Renal pelvis (tissue), 4 donors: ENCODE data around the gene ARL15. TPM values are rescaled to one million over a fixed set of nuclear protein-coding genes. Genes with fewer than 3 reads are reported as not detected.

Source experiments
- DNase-seq: peaks from one replicate; pipeline ENCODE4 v3.0.0-alpha.2; 2013
- polyA plus RNA-seq, 3 donors: library from polyadenylated mRNA; unstranded; fragments of 120-200 nt; gene quantifications; one replicate each; pipeline ENCODE4 v1.2.1, GENCODE V29; 2013; ENCODE audit not compliant: insufficient read length in 3 of 3

Gene ARL15
- polyA plus RNA-seq, 3 donors: 27.0 to 29.0 (median 28.0) TPM

DNA sequence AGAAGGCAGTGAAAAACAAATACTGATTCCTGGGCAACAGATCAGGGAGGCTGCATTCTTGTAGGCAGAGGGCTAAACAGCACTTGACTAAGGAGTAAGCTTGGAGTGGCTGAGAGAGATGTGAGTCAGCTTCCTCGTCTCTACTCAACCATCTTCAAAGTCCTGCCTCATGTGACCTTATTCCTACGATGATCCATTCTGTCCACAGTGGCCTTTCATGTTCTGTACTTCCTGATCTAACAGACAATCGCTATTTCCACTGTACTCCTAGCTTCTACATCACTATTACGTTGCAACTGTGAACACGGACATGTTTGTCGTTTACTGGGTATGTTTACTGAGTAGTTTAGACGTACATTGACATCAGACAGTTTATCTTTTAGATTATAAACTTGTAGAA, 365.4 kb downstream of the ARL15 start:
- no peak for DNase-seq

DNA sequence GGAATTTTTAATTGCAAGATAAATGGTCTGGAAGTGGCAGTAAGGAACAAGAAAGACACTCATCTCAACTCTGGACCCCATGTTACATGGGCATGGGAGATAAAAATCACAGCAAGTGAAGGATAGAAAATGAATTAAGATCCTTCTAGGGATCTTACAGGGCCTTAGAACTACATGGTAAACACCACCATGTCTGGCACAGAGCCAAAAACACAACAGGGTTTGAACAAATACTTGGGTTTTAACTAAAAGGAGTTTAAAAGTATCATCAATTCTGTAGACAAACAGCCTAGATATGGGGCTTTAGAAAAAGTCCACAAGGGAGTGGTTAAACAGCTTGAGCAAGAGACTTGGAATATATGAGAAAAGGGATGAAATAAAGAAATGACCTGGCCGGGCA, 366.4 kb downstream of the ARL15 start:
- no peak for DNase-seq

DNA sequence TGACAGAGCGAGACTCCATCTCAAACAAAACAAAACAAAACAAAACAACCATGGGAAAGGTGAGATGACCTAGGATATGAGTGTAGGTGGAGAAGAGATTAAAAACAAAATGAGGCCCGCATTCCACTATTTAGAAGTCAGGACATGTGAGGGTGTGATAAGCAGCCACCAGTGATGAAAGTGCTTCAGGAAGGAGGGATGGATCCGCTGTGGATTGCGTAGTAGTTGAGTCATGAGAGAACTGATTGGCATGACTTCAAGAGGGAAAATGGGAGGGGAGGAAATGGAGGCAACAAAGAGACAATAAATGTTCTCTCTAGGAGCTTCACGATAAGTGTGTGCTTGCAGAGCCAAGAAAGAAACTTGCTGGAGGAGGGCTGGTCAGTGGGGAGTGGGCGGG, 367.6 kb downstream of the ARL15 start:
- DNase-seq: no peak

DNA sequence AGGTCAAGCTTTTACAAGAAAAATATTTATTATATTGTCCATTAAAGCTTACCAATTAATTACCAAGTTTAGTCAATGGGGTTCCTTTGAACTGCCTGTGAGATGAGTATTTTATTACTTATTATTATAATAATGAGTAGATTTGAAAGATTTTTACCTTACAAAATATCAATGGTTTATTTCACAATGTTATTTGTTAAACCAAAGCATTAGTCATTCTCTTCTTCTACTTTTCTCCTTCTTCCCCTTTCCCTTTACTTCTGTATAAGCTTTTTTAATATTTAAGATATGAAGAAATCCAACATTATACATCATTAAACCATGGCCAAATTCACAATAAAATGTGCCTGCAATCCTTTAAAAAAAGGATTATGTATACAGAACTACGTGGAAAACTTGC, 369.5 kb downstream of the ARL15 start:
- no peak for DNase-seq

DNA sequence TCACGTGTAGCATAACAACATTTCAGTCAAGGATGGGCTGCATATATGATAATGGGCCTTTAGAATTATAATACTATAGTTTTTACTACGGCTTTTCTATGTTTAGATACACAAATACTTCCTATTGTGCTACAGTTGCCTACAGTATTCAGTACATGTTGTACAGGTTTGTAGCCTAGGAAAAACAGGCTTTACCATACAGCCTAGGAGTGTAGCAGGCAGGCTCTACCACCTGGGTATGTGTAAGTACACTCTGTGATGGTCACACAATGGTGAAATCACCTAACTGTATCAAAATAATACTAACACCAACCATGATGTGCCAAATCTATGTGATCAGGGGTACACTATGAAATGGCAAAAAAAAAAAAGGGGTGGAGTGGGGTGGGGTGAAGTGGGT, 372.9 kb downstream of the ARL15 start:
- DNase-seq: no peak

DNA sequence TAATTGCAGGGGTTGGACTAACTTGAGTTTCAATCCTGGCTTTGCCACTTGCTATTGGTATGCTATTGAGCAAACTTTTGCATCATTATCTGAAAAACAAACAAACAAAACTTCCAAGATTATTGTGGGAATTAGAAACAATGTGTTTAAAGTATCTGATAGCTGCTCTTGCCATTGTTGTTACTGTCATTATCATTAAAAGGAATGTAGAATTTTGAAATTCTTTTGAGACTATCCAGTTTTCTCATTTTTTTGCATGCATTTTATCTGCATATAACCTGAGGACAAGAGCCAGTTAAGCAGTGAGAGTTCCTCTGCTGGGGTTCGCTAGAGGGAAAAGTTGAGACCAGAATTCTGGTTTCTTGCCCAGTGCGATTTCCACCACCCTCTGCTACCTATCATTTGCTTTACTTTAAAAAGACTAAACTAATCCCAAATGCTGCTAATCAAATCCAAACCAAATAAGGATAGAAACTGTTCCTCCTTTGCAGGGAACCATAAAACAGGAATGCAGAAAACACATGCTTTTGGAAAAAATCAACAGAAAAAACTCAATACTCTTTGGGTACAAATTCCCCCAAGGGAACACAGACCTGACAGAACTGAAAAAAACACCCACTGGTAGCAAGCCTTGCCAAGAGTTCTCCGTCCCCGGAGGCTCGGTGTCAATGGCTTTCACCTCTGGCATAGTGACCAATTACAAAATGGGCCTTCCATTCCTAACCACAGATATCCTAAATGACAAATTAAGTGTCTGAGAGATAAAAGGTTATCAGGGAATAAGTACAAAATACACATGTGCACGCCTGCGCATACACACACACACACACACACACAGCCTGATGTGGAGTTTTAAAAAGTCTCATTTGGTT, 373.7 kb downstream of the ARL15 start:
- peak; percentile 78 for DNase-seq

DNA sequence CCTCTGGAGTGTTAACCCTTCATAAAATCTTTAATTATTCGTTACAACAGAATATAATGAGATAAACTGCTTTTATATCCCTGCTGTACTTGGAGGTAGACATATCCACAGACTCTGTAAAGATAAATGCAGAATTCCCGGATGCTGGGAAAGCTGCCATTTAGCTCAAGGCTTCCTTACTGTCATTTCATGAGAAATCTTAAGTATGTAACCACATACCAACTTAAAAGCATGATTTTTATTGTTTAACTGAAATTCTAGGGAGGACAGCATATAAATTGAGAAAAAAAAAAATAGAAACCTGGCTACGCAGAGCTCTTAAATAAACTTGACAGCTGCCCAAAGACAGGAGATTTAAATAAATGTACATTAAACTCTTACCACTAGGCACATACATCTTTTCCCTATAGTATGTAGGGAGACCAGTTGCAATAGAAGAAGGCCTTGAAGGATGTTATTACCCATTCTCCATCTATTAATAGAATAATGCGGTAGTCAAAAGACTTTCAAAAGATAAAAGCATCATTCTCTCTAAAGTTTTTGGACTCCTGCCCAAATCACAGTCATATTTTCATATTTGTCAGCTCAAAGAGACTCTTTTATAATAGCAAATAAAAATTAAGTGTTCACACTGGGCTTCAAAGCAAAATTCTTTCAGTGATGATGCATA, 376.1 kb downstream of the ARL15 start:
- DNase-seq: peak; percentile 68

DNA sequence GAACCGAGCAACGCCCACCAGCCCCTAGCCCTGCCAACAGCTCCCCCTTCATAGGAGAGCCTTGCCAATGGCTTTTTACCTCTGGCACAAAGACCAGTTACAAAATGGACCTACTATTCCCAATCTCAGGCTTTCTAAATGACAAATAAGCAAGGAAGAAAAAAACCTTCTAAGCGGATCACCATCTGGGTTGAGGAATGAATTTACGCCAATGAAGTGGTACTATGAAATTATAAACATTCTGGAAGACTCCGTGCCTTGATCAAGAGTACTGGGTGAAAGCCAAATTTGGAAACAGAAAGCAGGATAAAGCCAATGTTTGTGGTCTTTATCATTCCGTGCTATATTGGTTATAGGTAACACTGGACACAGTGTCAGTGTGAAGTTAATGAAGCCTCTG, 378.0 kb downstream of the ARL15 start:
- DNase-seq: no peak

DNA sequence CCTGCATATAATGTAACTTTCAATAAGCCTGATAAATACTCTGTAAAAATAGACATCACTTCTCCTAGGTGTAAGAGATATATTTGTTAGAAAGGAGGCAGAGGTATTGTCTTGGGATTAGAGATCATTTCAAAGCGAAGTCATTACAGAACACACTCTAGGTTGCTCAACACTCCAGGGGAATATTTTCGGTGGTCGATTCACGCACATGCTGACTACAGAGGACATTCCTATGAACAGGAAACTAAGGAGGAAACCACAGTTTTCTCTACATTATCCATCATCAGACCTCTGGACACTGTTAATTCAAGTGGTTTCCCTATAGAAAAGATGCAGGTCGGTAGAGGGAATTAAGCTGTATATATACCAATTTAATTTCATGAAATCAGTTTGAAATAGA, 379.9 kb downstream of the ARL15 start:
- DNase-seq: no peak

DNA sequence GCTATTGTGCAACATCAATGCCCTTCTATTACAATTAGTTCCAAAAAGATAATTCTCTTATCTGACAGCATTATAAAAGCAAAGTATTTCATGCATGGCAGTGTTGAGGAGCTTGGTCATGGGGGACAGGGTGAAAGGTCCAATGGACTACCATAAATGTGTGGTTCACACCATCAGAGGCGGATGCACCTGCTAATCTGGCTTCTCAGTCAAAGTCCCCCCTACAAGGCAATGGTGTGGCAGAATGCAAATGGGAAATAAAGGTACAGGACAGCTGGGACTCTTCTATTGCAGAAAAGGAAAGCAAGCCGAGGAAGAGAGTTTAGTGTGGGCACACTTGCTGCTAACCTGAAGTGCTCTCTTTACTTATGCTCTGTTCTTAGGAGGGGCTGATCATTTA, 380.8 kb downstream of the ARL15 start:
- DNase-seq: no peak

DNA sequence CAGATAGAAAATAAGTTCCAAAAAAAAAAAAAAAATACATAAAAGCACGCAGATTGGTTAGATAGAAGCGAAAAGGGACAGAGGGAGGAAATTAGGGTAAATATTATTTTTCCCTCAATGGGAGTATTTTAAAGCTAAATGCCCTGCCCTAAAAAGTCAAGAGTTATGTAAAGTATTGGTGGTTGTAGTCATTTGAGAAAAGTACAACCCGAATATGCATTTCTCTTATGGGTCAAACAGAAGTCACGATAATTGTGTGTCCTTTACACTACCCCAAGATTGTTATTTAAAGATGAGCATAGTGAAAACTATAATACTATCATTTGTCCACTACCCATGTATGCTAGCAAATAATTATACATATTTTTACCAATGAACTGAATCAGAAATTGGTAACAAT, 381.2 kb downstream of the ARL15 start:
- no peak for DNase-seq

DNA sequence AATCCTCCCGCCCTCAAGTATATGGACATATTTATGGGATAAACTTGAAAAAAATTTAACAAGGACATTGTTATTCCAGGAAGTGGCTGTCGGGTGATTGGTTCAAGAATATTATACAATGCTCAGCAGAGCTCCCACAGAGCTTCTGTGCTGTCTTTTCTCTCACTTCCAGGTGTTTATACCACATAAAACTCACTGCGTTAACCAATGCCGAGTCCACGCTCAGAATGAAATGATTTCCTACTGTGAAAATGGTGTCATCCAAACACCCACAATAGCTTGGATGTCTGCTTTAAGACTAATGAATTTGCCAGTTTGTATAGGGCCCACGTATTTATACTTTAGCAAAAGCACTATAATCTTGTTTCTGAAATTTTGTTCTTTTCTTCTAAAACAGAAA, 381.7 kb downstream of the ARL15 start:
- DNase-seq: no peak

DNA sequence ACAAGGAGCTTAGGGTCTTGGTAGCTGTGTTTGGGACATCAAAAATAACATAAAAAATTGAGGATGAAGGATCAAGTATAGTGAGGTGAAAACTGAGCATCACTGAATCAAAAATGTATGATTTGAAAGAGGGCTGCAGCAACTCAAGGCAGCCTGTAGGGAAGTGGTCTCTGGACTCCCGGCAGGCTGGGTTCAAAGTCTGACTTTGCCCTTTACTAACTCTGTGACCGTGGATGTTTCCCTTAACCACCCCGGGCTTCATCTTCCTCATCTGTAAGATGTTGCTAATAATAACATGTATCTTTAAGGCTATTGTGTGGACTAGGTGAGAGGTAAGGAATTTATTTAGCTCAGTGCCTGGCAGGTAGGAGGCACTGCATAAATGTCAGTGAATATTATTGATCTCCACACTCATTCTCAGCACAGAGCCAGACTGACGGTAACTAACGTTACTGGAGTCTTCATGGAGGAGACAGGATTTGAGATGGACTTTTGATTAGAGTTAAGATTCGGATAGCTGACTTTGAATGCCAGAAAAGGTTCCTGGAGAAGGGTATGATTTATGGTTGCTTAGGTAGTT, 382.6 kb downstream of the ARL15 start:
- DNase-seq: no peak

DNA sequence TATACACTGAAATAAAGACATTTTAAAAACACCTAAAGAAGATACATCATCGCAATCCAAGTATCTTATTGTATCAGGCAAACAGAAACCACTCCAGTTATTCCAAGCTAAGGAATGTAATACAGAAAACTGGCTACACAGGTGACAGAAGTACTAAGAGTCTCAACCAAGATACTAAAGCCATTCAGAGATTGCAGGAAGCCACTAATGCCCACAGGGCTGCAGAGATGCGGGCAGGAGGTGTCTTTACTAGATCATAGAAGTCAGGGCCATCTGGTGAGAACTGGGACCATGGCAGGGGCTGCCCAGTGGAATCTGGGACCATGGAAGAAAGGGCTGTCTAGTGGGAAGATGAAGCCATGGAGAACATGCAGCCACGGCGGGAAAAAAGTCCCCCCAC, 384.3 kb downstream of the ARL15 start:
- DNase-seq: no peak

DNA sequence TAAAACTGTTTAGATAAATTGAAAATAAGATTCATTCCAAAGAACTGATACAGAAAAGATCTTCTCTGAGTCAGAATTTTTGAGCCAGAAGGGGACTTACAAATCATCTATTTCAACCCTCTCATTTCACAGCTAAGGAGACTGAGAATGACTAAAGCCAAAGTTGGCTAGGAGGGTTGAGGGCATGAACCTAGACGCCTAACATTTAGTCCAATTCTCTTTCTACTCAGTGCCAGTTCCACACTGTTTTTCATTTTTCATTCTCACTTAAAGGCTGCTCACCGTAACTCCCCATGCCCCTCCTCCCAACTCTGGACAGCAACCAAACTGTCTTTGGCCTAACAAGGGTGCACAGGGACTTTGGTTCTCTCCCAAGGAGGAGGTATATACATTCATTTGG, 386.0 kb downstream of the ARL15 start:
- DNase-seq: no peak

DNA sequence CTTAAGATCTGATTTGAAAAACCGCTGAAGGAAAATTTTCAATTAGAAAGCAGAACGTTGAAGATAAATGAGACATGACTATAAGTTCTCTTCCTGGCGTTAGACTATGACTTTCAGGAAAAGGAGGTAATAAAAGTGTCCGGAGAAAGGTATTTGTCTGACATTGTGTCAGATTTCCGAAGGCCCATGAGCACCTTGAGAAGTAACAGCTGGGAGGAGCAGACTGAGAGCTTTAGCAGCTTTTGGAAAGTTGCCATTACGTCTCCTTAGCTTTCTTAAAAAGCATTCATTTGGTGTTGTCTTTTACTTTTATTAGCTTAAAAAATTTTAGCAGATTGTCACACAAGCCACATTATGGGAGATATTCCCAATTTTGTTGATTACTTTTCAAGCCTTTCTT, 386.4 kb downstream of the ARL15 start:
- DNase-seq: peak; percentile 80

DNA sequence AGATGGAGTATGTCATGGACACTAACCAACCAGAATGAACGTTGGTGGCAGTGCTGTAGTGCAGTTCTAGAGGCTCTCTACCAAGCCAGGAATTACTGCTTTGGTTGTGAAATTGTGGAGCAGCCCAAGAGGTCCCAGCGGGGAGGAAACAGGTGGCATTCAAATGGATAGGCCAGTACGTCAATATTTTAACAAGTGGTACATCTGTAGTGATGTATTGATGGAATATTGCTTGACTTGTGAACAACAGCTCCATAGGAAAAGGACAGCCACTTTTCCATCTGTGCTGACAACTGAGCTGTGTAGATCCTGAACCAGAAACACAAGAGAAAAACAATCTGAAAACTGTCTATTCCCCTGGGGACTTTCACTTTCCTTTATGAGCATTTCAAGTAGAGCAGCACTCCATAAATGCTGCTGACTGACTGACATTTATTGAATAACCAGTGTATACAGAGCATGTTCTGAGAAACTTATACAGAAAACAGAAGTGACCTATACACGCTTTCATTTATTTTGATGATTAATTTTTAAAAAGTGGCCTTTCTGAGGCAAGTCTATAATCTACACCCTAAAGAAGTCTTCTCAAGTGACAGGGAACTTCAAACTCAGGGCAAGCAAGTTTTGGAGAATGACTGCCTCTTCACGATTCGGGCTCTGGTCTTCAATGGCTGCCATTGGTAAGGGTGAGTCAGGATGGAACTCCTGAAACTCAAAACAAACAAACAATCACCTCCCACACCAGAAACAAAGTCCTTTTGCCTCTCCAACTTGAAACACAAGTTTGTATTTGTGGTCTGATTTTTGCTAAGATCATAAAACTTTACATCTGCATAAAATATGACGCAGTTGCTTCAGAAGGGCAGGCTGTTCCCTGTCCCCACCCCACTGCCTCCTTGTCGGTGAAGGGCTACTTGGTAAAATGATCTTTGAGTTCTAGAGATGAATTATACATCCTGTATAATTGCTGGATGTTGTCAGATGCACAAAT, 387.6 kb downstream of the ARL15 start:
- DNase-seq: no peak

DNA sequence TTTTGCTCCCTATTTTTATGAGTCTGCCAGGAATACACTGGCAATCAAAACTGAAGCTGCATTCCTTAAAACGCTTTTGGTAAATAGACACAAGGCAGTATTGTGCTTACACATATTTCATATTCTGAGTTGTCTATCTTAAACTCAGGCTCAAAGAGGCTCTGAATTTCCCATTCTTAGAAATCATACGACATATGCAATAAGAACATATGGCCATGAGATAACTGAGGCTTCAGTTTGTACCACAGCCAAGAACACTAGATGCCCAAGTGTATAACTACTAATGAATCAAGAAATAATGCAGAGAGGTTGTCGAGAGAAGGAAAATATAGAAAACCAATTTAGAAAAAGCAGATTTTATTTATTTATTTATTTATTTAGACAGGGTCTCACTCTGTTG, 392.5 kb downstream of the ARL15 start:
- DNase-seq: no peak

DNA sequence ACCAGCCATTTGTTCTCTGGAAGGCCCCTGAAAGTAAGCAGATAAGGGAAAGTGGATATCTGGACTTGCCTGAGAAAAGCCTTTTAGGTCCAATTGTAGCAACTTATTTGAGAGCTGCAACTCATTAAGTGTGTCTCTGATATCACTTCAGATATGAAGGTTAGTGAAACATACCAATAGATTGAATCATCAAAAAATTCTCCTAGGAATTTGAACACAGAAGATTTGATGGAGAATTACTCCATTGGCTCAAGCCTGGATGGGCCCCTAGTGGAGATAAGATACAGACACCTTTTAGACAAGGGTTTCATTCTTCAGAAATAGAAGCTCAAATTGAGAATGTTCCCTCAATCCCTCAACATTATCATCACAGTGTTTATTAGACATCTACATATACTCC, 393.3 kb downstream of the ARL15 start:
- DNase-seq: no peak

DNA sequence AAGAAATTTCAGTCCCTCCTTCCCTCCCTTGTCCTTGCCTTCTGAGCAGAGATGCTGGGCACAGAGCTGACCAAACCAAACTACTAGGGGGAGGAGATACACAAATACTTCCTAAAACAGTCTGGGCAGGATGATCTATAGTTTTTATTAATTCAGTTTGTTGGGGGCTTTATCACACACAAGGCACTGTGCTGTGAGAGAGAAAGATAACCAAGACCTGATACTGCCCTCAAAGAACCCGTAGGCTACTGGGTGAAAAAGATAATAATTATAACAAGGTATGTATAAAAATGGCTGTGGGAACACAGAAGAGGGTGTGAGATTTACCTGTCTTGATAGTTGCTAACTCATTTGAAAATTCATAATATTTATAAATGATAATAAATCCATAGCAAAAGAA, 395.3 kb downstream of the ARL15 start:
- DNase-seq: no peak

DNA sequence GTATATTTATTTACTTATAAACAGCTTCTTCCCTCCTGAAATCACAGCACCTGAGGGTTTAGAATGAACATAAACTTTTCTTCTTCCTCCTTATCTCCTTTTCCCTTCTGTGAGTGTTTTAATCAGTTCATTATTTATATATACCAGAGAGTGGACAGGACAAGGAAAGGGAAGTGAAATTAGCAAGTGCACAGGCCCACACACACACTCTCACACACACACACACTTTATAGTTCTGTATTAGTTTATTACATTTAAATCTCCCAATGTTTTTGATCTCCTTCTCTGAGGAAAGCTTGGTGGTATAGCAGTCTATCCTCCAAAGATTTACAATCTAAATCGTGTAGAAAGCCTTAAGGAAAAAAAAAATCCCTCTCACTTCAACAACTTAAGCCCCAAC, 396.4 kb downstream of the ARL15 start:
- no peak for DNase-seq

DNA sequence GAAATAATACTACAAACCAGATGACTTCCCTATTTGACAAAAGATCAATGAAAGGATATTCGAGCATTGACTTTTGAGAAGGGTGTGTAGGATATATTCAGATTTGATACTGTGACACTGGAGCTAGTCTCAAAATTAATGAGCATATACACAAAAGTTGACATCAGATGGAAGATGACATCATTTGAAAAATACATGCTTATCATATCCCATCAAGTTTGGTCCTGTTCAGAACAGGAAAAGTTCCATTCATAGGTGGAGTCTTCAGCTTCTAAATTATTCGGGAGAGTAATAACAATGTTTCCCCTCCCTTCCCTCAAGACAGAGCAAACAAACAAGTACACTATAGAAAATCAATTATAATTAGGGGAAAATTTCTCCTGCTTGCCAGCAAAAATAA, 401.6 kb downstream of the ARL15 start:
- no peak for DNase-seq
